K562 (cell line): ENCODE measurements around the gene HK1. TPM values are rescaled to one million over a fixed set of nuclear protein-coding genes. Genes with fewer than 3 reads are reported as not detected.

Source experiments
- ATAC-seq: fragments of 200-7000 bp; cut with Tn5 transposase; 3 replicates; pipeline ENCODE4 v1.9.1; 2020; ENCODE audit warnings: moderate library complexity
- BruUV-seq: library from RNA; stranded (reverse); fragments of 400-500 nt; replicated peaks from 2 replicates; lab custom pipeline; 2021; lab: Mats Ljungman, UMichigan
- CTCF ChIA-PET: fragments of 300-600 bp; formaldehyde crosslinking; extraction: SDS; loops from one replicate; lab custom pipeline; 2021; ENCODE audit warnings: low intra/inter-chr PET ratio; lab: Yijun Ruan, JAX
- POLR2A ChIA-PET: fragments of 300-600, 350-650 bp; sonication (Branson Sonifier 250); formaldehyde crosslinking; extraction: SDS; loops from one replicate; lab custom pipeline; 2021; ENCODE audit warnings: antibody characterized with exemption, inconsistent platforms; lab: Yijun Ruan, JAX
- DNase-seq, 4 experiments: peaks; one replicate each; pipeline versions ENCODE4 v3.0.0 to v3.0.0-alpha.2; 2011 to 2018; ENCODE audit warnings: low spot score in 3 of 4, mixed read lengths in 3 of 4; ENCODE audit errors: extremely low read depth in 1 of 4
- FAIRE-seq: peaks from 2 replicates; lab custom pipeline; 2011; peaks lifted over from hg19 to GRCh38; lab: Jason Lieb, UNC
- H2AFZ ChIP-seq: 2 replicates; pipeline ENCODE4 v1.6.0; 2011; ENCODE audit warnings: low read depth, low read length, control low read depth, inconsistent platforms
- H3K27ac ChIP-seq: fragments of 200-600 bp; 3 replicates; pipeline ENCODE4 v1.8.0; 2011; ENCODE audit warnings: low read depth, mild to moderate bottlenecking, control low read depth, inconsistent platforms, low read length, moderate library complexity, mixed read lengths; ENCODE audit errors: extremely low read depth
- H3K27me3 ChIP-seq, 2 experiments: fragments of 300-600 bp in 1 of 2; 2 replicates in 1 of 2; 3 replicates in 1 of 2; pipeline versions ENCODE4 v1.6.0 to v1.8.0; 2011; ENCODE audit warnings: inconsistent platforms in 2 of 2, low read length in 2 of 2, mild to moderate bottlenecking in 1 of 2, mixed read lengths in 1 of 2, moderate library complexity in 1 of 2; ENCODE audit not compliant: control insufficient read depth in 2 of 2, insufficient read depth in 2 of 2
- H3K36me3 ChIP-seq: fragments of 300-600 bp; 3 replicates; pipeline ENCODE4 v1.8.0; 2011; ENCODE audit warnings: mild to moderate bottlenecking, low read length, inconsistent platforms; ENCODE audit not compliant: control insufficient read depth, insufficient read depth
- H3K4me1 ChIP-seq, 2 experiments: fragments of 200-600 bp in 1 of 2; replicated peaks in 1 of 2; 2 replicates in 1 of 2; 3 replicates in 1 of 2; pipeline versions ENCODE4 v1.5.1 to v1.8.0; 2011; ENCODE audit warnings: inconsistent platforms in 2 of 2, low read length in 2 of 2, mild to moderate bottlenecking in 1 of 2, mixed read lengths in 1 of 2, moderate library complexity in 1 of 2; ENCODE audit not compliant: control insufficient read depth in 2 of 2, insufficient read depth in 2 of 2
- H3K4me2 ChIP-seq: 2 replicates; pipeline ENCODE4 v1.6.1; 2011; ENCODE audit warnings: low read length, control low read depth, inconsistent platforms, mixed read lengths; ENCODE audit not compliant: insufficient read depth
- H3K4me3 ChIP-seq: fragments of 200-600 bp; sonication (generic), shearing (Covaris generic); 2 replicates; pipeline ENCODE4 v1.5.1; 2016; ENCODE audit warnings: control low read depth, inconsistent platforms
- H3K79me2 ChIP-seq: fragments of 200-600 bp; 3 replicates; pipeline ENCODE4 v1.8.0; 2011; ENCODE audit warnings: low read length, inconsistent platforms; ENCODE audit not compliant: control insufficient read depth, insufficient read depth
- H3K9ac ChIP-seq, 2 experiments: 2 replicates each; pipeline versions ENCODE4 v1.6.0 to v1.6.1; 2011; ENCODE audit warnings: low read depth in 2 of 2, low read length in 2 of 2, control low read depth in 1 of 2, inconsistent platforms in 1 of 2, mild to moderate bottlenecking in 1 of 2, mixed read lengths in 1 of 2; ENCODE audit not compliant: insufficient read depth in 1 of 2
- H3K9me1 ChIP-seq: one replicate; pipeline ENCODE4 v1.6.0; 2011; ENCODE audit warnings: inconsistent platforms, mild to moderate bottlenecking, low read length, moderate library complexity; ENCODE audit not compliant: control insufficient read depth, insufficient read depth
- H3K9me3 ChIP-seq: replicated peaks from 2 replicates; pipeline ENCODE4 v1.5.1; 2011; ENCODE audit warnings: low read depth, low read length, inconsistent platforms; ENCODE audit not compliant: control insufficient read depth, insufficient read depth
- H4K20me1 ChIP-seq: replicated peaks from 2 replicates; pipeline ENCODE4 v1.6.1; 2011; ENCODE audit warnings: low read length, inconsistent platforms, mixed read lengths; ENCODE audit not compliant: control insufficient read depth, insufficient read depth
- AFF1 ChIP-seq, 2 experiments: fragments of 450-650 bp; IDR thresholded peaks; 2 replicates each; pipeline ENCODE4 v1.6.1; 2018; ENCODE audit warnings: mild to moderate bottlenecking in 2 of 2, low read depth in 1 of 2; ENCODE audit not compliant: partially characterized antibody in 2 of 2
- CCAR2 ChIP-seq: fragments of 200-400 bp; formaldehyde crosslinking; IDR thresholded peaks from 2 replicates; pipeline ENCODE4 v1.6.1; 2017; ENCODE audit warnings: mild to moderate bottlenecking, low read depth, low read length
- CXXC5 ChIP-seq: fragments of 250-450 bp; sonication (Bioruptor Pico); IDR thresholded peaks from 2 replicates; pipeline ENCODE4 v1.8.0; 2022; ENCODE audit warnings: inconsistent platforms, mild to moderate bottlenecking, moderate library complexity
- E2F5 ChIP-seq: sonication (generic); formaldehyde crosslinking; IDR thresholded peaks from 2 replicates; pipeline ENCODE4 v1.8.0; 2022; ENCODE audit warnings: mild to moderate bottlenecking, missing genetic modification reagents
- EGR1 ChIP-seq: fragments of 450-650 bp; conservative IDR thresholded peaks from 2 replicates; pipeline ENCODE4 v1.6.1; 2017; ENCODE audit warnings: mild to moderate bottlenecking
- FOSL1 ChIP-seq: fragments of 200-800 bp; sonication (Bioruptor generic); conservative IDR thresholded peaks from 2 replicates; pipeline ENCODE4 v1.6.1; 2016; ENCODE audit warnings: missing genetic modification characterization, missing compliant biosample characterization
- ID3 ChIP-seq, 2 experiments: fragments of 250-450 bp in 1 of 2; fragments of 450-650 bp in 1 of 2; sonication (Bioruptor Pico) in 1 of 2; IDR thresholded peaks; 2 replicates each; pipeline versions ENCODE4 v1.6.1 to v1.8.0; 2016 to 2021; ENCODE audit warnings: mild to moderate bottlenecking in 2 of 2, moderate library complexity in 2 of 2, missing compliant biosample characterization in 1 of 2, missing genetic modification characterization in 1 of 2
- NELFE ChIP-seq: IDR thresholded peaks from 2 replicates; pipeline ENCODE4 v1.6.1; 2011; ENCODE audit warnings: mild to moderate bottlenecking; ENCODE audit not compliant: insufficient read depth, insufficient read length
- RBM39 ChIP-seq: fragments of 200-400 bp; formaldehyde crosslinking; optimal IDR thresholded peaks from 2 replicates; pipeline ENCODE3; 2018; ENCODE audit warnings: low read depth, low read length
- RCOR1 ChIP-seq, 2 experiments: IDR thresholded peaks; 2 replicates each; pipeline ENCODE4 v1.6.1; 2012; ENCODE audit warnings: low read depth in 2 of 2, low read length in 2 of 2, borderline replicate concordance in 1 of 2, improper control_type of control experiment in 1 of 2
- SMAD4 ChIP-seq: fragments of 250-450 bp; sonication (Bioruptor Pico); conservative IDR thresholded peaks from 2 replicates; pipeline ENCODE4 v1.8.0; 2021; ENCODE audit warnings: inconsistent platforms, mild to moderate bottlenecking, moderate library complexity
- TAF7 ChIP-seq: fragments of 450-650 bp; IDR thresholded peaks from 2 replicates; pipeline ENCODE4 v1.6.1; 2016; ENCODE audit warnings: missing genetic modification characterization, missing compliant biosample characterization
- THRAP3 ChIP-seq: fragments of 450-650 bp; IDR thresholded peaks from 2 replicates; pipeline ENCODE4 v1.6.1; 2016; ENCODE audit warnings: mild to moderate bottlenecking, inconsistent platforms, borderline replicate concordance
- U2AF1 ChIP-seq: fragments of 200-400 bp; formaldehyde crosslinking; optimal IDR thresholded peaks from 2 replicates; pipeline ENCODE3; 2017; ENCODE audit warnings: mild to moderate bottlenecking, low read depth, low read length, moderate library complexity
- ZNF408 ChIP-seq: fragments of 250-450 bp; sonication (Bioruptor Pico); IDR thresholded peaks from 2 replicates; pipeline ENCODE4 v1.4.0; 2020; ENCODE audit warnings: low read depth, mild to moderate bottlenecking, moderate library complexity
- ZSCAN32 ChIP-seq: fragments of 450-650 bp; formaldehyde crosslinking; IDR thresholded peaks from 2 replicates; pipeline ENCODE4 v1.4.0; 2020; ENCODE audit warnings: mild to moderate bottlenecking, moderate library complexity
- WGBS: fragments of 100-300 bp; shearing (Covaris generic); methylation state at CpG from one replicate; pipeline ENCODE4 v1.1.6; 2016; ENCODE audit warnings: low coverage, mixed read lengths; ENCODE audit not compliant: insufficient coverage; ENCODE audit errors: missing lambda C conversion rate; 5-methylcytosine and 5-hydroxymethylcytosine counted together
- in situ Hi-C: fragments of 300-500 bp; cut with MboI; formaldehyde crosslinking; loops from 4 replicates; pipeline ENCODE4 v1.15.0; 2018; ENCODE audit warnings: inconsistent platforms, mixed read lengths
- intact Hi-C: fragments of 100-400 bp; cut with micrococcal nuclease; formaldehyde crosslinking; loops from 2 replicates; pipeline ENCODE4 v1.14.2; 2022
- polyA plus RNA-seq, 8 experiments: library from polyadenylated mRNA; depleted of rRNA in 4 of 8; stranded (reverse) in 5 of 8; unstranded in 3 of 8; fragments of >200 nt; fragmentation: Nextera tagmentation in 2 of 8; fragmentation: Illumina TruSeq in 1 of 8; extraction: Ambion mirVana in 2 of 8; extraction: Trizol in 1 of 8; gene quantifications; 2 replicates each; pipeline versions ENCODE4 v1.2.1 to v1.2.3, GENCODE V29; 2011 to 2014; ENCODE audit warnings: inconsistent platforms in 1 of 8, missing spikeins in 1 of 8
- total RNA-seq, 7 experiments: library from RNA; depleted of rRNA in 6 of 7; stranded (reverse); fragments of >200 nt in 6 of 7; fragmentation: Illumina TruSeq in 2 of 7; extraction: Trizol in 2 of 7; gene quantifications; 2 replicates each; pipeline versions ENCODE4 v1.2.1 to v1.2.3, GENCODE V29; 2011 to 2021; ENCODE audit warnings: low replicate concordance in 1 of 7

The HK1 gene
- total and polyA plus RNA-seq, 9 of the 15 experiments (the other 6 are each of a cell fraction or from before 2014, with no cell fraction given): 29.2 to 444 (median 193) TPM

GRCh38 chr10:69311309-69311708 is 33.0 kb downstream of the HK1 start (continued):
- TF ChIP-seq ZSCAN32 (CRISPR knock-in tag): no peak
- no peak for TF ChIP-seq E2F5 (CRISPR knock-in tag)
- no peak for TF ChIP-seq TAF7 (tag)
- TF ChIP-seq SMAD4 (CRISPR knock-in tag): peak; percentile 26; the same call in 1 of the 2 replicates
- TF ChIP-seq NELFE: no peak
- TF ChIP-seq U2AF1: no peak
- TF ChIP-seq RBM39: no peak
- TF ChIP-seq CCAR2: no peak
- no peak for TF ChIP-seq THRAP3

GRCh38 chr10:69312528-69312927 is 34.2 kb downstream of the HK1 start:
- ATAC-seq: no peak
- no peak for DNase-seq
- H3K27ac ChIP-seq: peak overlapping the region; percentile 20; the same call in 2 of the 3 replicates
- H3K79me2 ChIP-seq: peaks cover 26% of the 10 kb centered on the region
- 0 out of 3 replicates have a peak, but pooled peaks cover 2% of the 10 kb centered on the region for H3K36me3 ChIP-seq
- no peaks in the 10 kb centered on the region for H3K9me1 ChIP-seq
- 25% methylated on average over 4 of the region's 4 CpGs for WGBS
- peak overlapping the region; percentile 81 for H2AFZ ChIP-seq
- H4K20me1 ChIP-seq: peaks cover 3% of the 10 kb centered on the region
- no peak for FAIRE-seq
- H3K4me2 ChIP-seq: 0 out of 2 replicates have a peak overlapping the region, but pooled peaks have one; percentile 34
- CTCF ChIA-PET: no interaction called here
- POLR2A ChIA-PET: interaction anchor here (0.9 to 3.8 kb wide), 4 partner anchors 7 to 20 kb away, joined by 3 to 21 read pairs (median 6); no protein-coding TSS in a partner anchor
- in situ Hi-C loops: no loop called here
- intact Hi-C loops: no loop called here
- H3K9ac ChIP-seq: no peak overlapping the region
- H3K9me3 ChIP-seq: no peaks in the 10 kb centered on the region
- peaks cover 47 to 60% of the 10 kb centered on the region in 2 experiments for H3K4me1 ChIP-seq
- no peaks in the 10 kb centered on the region; a peak in 1 of 5 replicates for H3K27me3 ChIP-seq
- no TSS peak for BruUV-seq
- no peak overlapping the region for H3K4me3 ChIP-seq
- TF ChIP-seq RCOR1 (IDR thresholded peaks at IDR 0.05; ENCODE audit: borderline replicate concordance in 1 of 2, low read depth in 2 of 2, low read length in 2 of 2) (peak in 1 of 2 experiments; percentile 32; a peak in 1 of 4 replicates), FOSL1 (tag) (no peak), EGR1 (no peak), CXXC5 (CRISPR knock-in tag) (no peak), AFF1 (IDR thresholded peaks at IDR 0.05; ENCODE audit: low read depth in 1 of 2, partially characterized antibody in 2 of 2) (peak in 1 of 2 experiments; percentile 12), ID3 (CRISPR knock-in tag; IDR thresholded peaks at IDR 0.05) (no peak), ID3 (tag; IDR thresholded peaks at IDR 0.05) (0 out of 2 replicates have a peak, but pooled peaks have one; percentile 41), ZNF408 (no peak)
